Hepatocyte (in vitro differentiated cells): ENCODE results near the gene C2CD4A.

Experiments
- CTCF ChIP-seq: fragments of 200-600 bp; sonication (generic); IDR thresholded peaks from 2 replicates; pipeline ENCODE4 v1.5.1; 2016; ENCODE audit warnings: antibody characterized with exemption, mild to moderate bottlenecking; ENCODE audit not compliant: poor library complexity
- EZH2 ChIP-seq: fragments of 200-600 bp; sonication (generic); IDR thresholded peaks from 2 replicates; pipeline ENCODE4 v1.6.1; 2016; ENCODE audit warnings: antibody characterized with exemption, mild to moderate bottlenecking, borderline replicate concordance
- EZH2phosphoT487 ChIP-seq: fragments of 200-600 bp; sonication (generic); IDR thresholded peaks from one replicate; pipeline ENCODE4 v1.6.1; 2018; ENCODE audit warnings: antibody characterized with exemption, mild to moderate bottlenecking, low read depth, moderate library complexity; ENCODE audit not compliant: unreplicated experiment, severe bottlenecking

GRCh38 chr15:62068071-62068809 is 1.5 kb downstream of the C2CD4A start:
- TF ChIP-seq CTCF, result peak; percentile 28
- TF ChIP-seq EZH2, result no peak
- TF ChIP-seq EZH2phosphoT487, result no peak
